Panc1 (cell line): Measurements from ENCODE around the gene CXorf58. TPM values are rescaled to one million over a fixed set of nuclear protein-coding genes. Genes with fewer than 3 reads are reported as not detected.
"Not testable (repeated sequence)": the region's sequence is repeated elsewhere in the genome, so short reads cannot be mapped to it uniquely, and the experiment has no call there.

ENCODE experiments used
- ATAC-seq: fragments of 200-7000 bp; cut with Tn5 transposase; 2 replicates; pipeline ENCODE4 v1.9.1; 2020; ENCODE audit warnings: mild to moderate bottlenecking, moderate library complexity
- Bru-seq: library from RNA; stranded (reverse); fragments of 400-500 nt; gene quantifications from one replicate; lab custom pipeline; 2021; lab: Mats Ljungman, UMichigan
- BruChase-seq, 2 experiments: library from RNA; stranded (reverse); fragments of 400-500 nt; gene quantifications; one replicate each; lab custom pipeline; 2021; lab: Mats Ljungman, UMichigan
- BruUV-seq: library from RNA; stranded (reverse); fragments of 400-500 nt; replicated peaks from 2 replicates; lab custom pipeline; 2021; lab: Mats Ljungman, UMichigan
- CTCF ChIA-PET: fragments of 300-600 bp; sonication (Branson Sonifier 250); formaldehyde crosslinking; loops from one replicate; lab custom pipeline; 2022; ENCODE audit warnings: antibody characterized with exemption; lab: Charles Lee
- POLR2A ChIA-PET: fragments of 300-600 bp; sonication (Branson Sonifier 250); formaldehyde crosslinking; loops from one replicate; lab custom pipeline; 2022; ENCODE audit warnings: antibody characterized with exemption; lab: Charles Lee
- DNase-seq: peaks from one replicate; pipeline ENCODE4 v3.0.0-alpha.2; 2010; ENCODE audit warnings: low read depth, low spot score
- H3K27ac ChIP-seq: 2 replicates; pipeline ENCODE4 v1.5.1; 2011; ENCODE audit warnings: mild to moderate bottlenecking, low read length, inconsistent platforms
- H3K27me3 ChIP-seq: fragments of 200-500 bp; sonication (Bioruptor generic); 2 replicates; pipeline ENCODE4 v1.6.0; 2014; ENCODE audit warnings: low read length, inconsistent platforms; ENCODE audit not compliant: control insufficient read depth, insufficient read depth
- H3K36me3 ChIP-seq: fragments of 200-500 bp; sonication (Bioruptor generic); 2 replicates; pipeline ENCODE4 v1.5.1; 2014; ENCODE audit warnings: inconsistent platforms, mild to moderate bottlenecking, low read length, moderate library complexity; ENCODE audit not compliant: control insufficient read depth, insufficient read depth
- H3K4me1 ChIP-seq: 2 replicates; pipeline ENCODE4 v1.5.1; 2011; ENCODE audit warnings: inconsistent platforms, mild to moderate bottlenecking, low read length, moderate library complexity; ENCODE audit not compliant: control insufficient read depth, insufficient read depth
- H3K4me3 ChIP-seq, 2 experiments: 2 replicates each; pipeline ENCODE4 v1.5.1; 2011 to 2012; ENCODE audit warnings: low read depth in 2 of 2, low read length in 2 of 2, mild to moderate bottlenecking in 2 of 2, inconsistent platforms in 1 of 2, moderate library complexity in 1 of 2
- H3K9me3 ChIP-seq: fragments of 200-500 bp; sonication (Bioruptor generic); 2 replicates; pipeline ENCODE4 v1.5.1; 2014; ENCODE audit warnings: low read depth, mild to moderate bottlenecking, inconsistent platforms, low read length, moderate library complexity; ENCODE audit not compliant: control insufficient read depth, insufficient read depth
- CTCF ChIP-seq: fragments of 450-650 bp; IDR thresholded peaks from 2 replicates; pipeline ENCODE4 v1.5.1; 2017; ENCODE audit warnings: mild to moderate bottlenecking
- POLR2AphosphoS5 ChIP-seq: IDR thresholded peaks from 2 replicates; pipeline ENCODE4 v1.6.1; 2012; ENCODE audit warnings: mild to moderate bottlenecking, low read depth, low read length, moderate library complexity
- REST ChIP-seq, 2 experiments: IDR thresholded peaks; 2 replicates each; pipeline ENCODE4 v1.6.1; 2011 to 2012; ENCODE audit warnings: low read depth in 2 of 2, control low read depth in 1 of 2, low read length in 1 of 2, mild to moderate bottlenecking in 1 of 2, moderate library complexity in 1 of 2; ENCODE audit not compliant: insufficient read depth in 1 of 2
- SIN3A ChIP-seq: IDR thresholded peaks from 2 replicates; pipeline ENCODE4 v1.6.1; 2012; ENCODE audit warnings: low read depth, mild to moderate bottlenecking, low read length, moderate library complexity, borderline replicate concordance; ENCODE audit not compliant: insufficient read depth
- TCF7L2 ChIP-seq: IDR thresholded peaks from 2 replicates; pipeline ENCODE4 v1.6.1; 2011; ENCODE audit warnings: mild to moderate bottlenecking, low read depth, low read length, inconsistent platforms
- in situ Hi-C: cut with HindIII; loops from 2 replicates; pipeline ENCODE4 v1.10.0; 2016; ENCODE audit warnings: low sequenced_read_pairs, low pct_unique_long_range_greater_than_20kb
- intact Hi-C: fragments of 100-400 bp; cut with micrococcal nuclease; formaldehyde crosslinking; loops from one replicate; pipeline ENCODE4 v1.10.0; 2022; ENCODE audit not compliant: unreplicated experiment
- long read RNA-seq: library from polyadenylated mRNA; unstranded; transcript quantifications from one replicate; pipeline ENCODE4 v2.0.0, GENCODE V29; 2021; ENCODE audit not compliant: unreplicated experiment
- polyA plus RNA-seq: library from polyadenylated mRNA; unstranded; fragments of >200 nt; gene quantifications from one replicate; pipeline ENCODE4 v1.2.1, GENCODE V29; 2012; ENCODE audit warnings: missing spikeins; ENCODE audit not compliant: insufficient read length
- total RNA-seq: library from RNA; stranded (reverse); gene quantifications from one replicate; pipeline ENCODE4 v1.2.1, GENCODE V29; 2021; ENCODE audit not compliant: unreplicated experiment

The CXorf58 gene
- total RNA-seq (0.41 TPM), Bru-seq, nascent RNA (percentile 14 among the genes with signal in this experiment), BruChase-seq, experiment 1, labeled RNA remaining after a 2-hour chase (percentile 17 among the genes with signal in this experiment), BruChase-seq, experiment 2, labeled RNA remaining after a 6-hour chase (percentile 16 among the genes with signal in this experiment)
- polyA plus RNA-seq = 0.13 TPM
- long read RNA-seq = 0 reads

GRCh38 chrX:23907498-23908218 is at the start of gene CXorf58, which contains the start of gene APOO:
Gene CXorf58, plus strand, starts transcription at chrX:23908006. Its CDS starts 2,297 bp downstream, at chrX:23910303.
Gene APOO, minus strand, starts transcription at chrX:23907938. Its CDS starts 236 bp downstream, at chrX:23907702.
- H3K4me3 ChIP-seq = peak within 1 kb of the TSS; percentile 56 to 63
- BruUV-seq = no TSS peak
- 0 out of 2 replicates have a peak, but pooled peaks have one; percentile 25 for TF ChIP-seq TCF7L2
- TF ChIP-seq CTCF = peak; percentile 87
- no peak for TF ChIP-seq POLR2AphosphoS5
- in situ Hi-C loops = no loop called here
- CTCF ChIA-PET = interaction anchor here (0.7 kb wide), 1 partner anchor 354 kb away, joined by 7 read pairs; no protein-coding TSS in a partner anchor
- POLR2A ChIA-PET = interaction anchor here (0.6 kb wide), 1 partner anchor 114 kb away, joined by 4 read pairs; no protein-coding TSS in a partner anchor
- no peak for DNase-seq
- no peaks in the 10 kb centered on the region for H3K9me3 ChIP-seq
- no peaks in the 10 kb centered on the region; the same call in 1 of the 2 replicates for H3K36me3 ChIP-seq
- peak; percentile 98 for ATAC-seq
- H3K27me3 ChIP-seq = no peaks in the 10 kb centered on the region
- intact Hi-C loops = loop anchor here (10.0 kb wide), 1 partner anchor 153 kb away; no protein-coding TSS in a partner anchor
- H3K4me1 ChIP-seq = peaks cover 3% of the 10 kb centered on the region
- H3K27ac ChIP-seq = peak within 1 kb of the TSS; percentile 84

GRCh38 chrX:23859238-23859637 is 48.6 kb upstream of the CXorf58 start:
- not testable (repeated sequence) for BruUV-seq

GRCh38 chrX:23861215-23861896 is 46.5 kb upstream of the CXorf58 start:
- H3K4me3 ChIP-seq = no peak overlapping the region
- ATAC-seq = no peak
- TF ChIP-seq TCF7L2 = no peak
- no peak for TF ChIP-seq REST (IDR thresholded peaks at IDR 0.05; ENCODE audit: insufficient read depth in 1 of 2, low read depth in 2 of 2, low read length in 1 of 2)
- TF ChIP-seq SIN3A = no peak
- TF ChIP-seq POLR2AphosphoS5 = no peak
- TF ChIP-seq CTCF = no peak
- BruUV-seq = no TSS peak
- intact Hi-C loops (no loop called here), in situ Hi-C loops (no loop called here)
- no peaks in the 10 kb centered on the region for H3K36me3 ChIP-seq
- POLR2A ChIA-PET = interaction anchor here (1.2 kb wide), 1 partner anchor 12 kb away, joined by 15 read pairs; no protein-coding TSS in a partner anchor
- H3K27ac ChIP-seq = no peak overlapping the region
- no peaks in the 10 kb centered on the region for H3K9me3 ChIP-seq
- H3K4me1 ChIP-seq = no peaks in the 10 kb centered on the region
- CTCF ChIA-PET = no interaction called here
- no peak for DNase-seq
- no peaks in the 10 kb centered on the region for H3K27me3 ChIP-seq

More at GRCh38 chrX:23859238-23859637, 48.6 kb upstream of the CXorf58 start:
- H3K27me3 ChIP-seq, ATAC-seq, H3K4me1 ChIP-seq, H3K9me3 ChIP-seq, DNase-seq, CTCF ChIA-PET, H3K27ac ChIP-seq, H3K4me3 ChIP-seq, intact Hi-C loops, in situ Hi-C loops, POLR2A ChIA-PET, H3K36me3 ChIP-seq: not testable (repeated sequence)

- H3K4me3 ChIP-seq, CTCF ChIA-PET, H3K9me3 ChIP-seq, DNase-seq, ATAC-seq, intact Hi-C loops, H3K4me1 ChIP-seq, H3K27ac ChIP-seq, H3K36me3 ChIP-seq, BruUV-seq, H3K27me3 ChIP-seq, in situ Hi-C loops: not testable (repeated sequence)
- POLR2A ChIA-PET = interaction anchor here (1.2 kb wide), 1 partner anchor 12 kb away, joined by 15 read pairs; no protein-coding TSS in a partner anchor
Measured at GRCh38 chrX:23861952-23862351, 45.9 kb upstream of the CXorf58 start.
